ENCODE results near the gene SLC15A3. TPM values are rescaled to one million over a fixed set of nuclear protein-coding genes. Genes with fewer than 3 reads are reported as not detected.

The SLC15A3 gene
- total RNA-seq, 1 donor, result 77.6 TPM

DNA sequence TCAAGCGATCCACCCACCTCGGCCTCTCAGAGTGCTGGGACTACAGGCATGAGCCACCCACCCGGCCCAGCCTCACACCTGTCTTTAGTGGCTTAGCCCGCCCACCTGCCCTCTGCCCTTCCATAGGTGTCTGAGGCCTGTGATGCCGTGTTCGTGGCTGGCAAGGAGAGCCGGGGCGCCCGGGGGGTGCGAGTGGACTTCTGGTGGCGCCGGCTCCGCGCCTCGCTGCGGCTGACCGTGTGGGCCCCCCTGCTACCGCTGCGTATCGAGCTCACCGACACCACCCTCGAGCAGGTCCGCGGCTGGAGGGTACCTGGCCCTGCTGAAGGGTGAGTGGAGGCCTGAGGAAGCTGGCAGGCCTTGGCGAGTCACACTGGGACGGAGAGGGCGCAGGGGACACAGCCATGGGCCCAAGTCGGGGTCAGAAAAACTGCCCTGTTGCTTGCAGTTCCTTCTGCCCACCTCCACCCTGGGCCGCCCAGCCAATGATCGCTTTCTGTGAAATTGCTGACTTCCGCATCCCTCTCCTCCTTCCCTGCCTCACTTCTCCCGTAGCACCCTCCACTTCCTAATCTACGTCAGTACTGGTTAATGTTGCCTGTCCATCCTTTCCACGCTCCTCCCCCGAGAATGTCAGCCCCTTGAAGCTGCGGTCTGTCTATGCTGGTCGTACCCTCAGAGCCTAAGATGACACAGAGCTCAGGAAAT lies 18.4 kb downstream of the SLC15A3 start:
- Histone ChIP-seq H3K4me1 (ENCODE audit: insufficient read depth, low read length) (peaks cover 14% of the 10 kb centered on the region), H3K9me3 (ENCODE audit: low read depth, low read length) (no peaks in the 10 kb centered on the region), H3K27me3 (ENCODE audit: insufficient read depth, low read length) (no peaks in the 10 kb centered on the region), H3K4me3 (ENCODE audit: low read length) (no peak overlapping the region)

DNA sequence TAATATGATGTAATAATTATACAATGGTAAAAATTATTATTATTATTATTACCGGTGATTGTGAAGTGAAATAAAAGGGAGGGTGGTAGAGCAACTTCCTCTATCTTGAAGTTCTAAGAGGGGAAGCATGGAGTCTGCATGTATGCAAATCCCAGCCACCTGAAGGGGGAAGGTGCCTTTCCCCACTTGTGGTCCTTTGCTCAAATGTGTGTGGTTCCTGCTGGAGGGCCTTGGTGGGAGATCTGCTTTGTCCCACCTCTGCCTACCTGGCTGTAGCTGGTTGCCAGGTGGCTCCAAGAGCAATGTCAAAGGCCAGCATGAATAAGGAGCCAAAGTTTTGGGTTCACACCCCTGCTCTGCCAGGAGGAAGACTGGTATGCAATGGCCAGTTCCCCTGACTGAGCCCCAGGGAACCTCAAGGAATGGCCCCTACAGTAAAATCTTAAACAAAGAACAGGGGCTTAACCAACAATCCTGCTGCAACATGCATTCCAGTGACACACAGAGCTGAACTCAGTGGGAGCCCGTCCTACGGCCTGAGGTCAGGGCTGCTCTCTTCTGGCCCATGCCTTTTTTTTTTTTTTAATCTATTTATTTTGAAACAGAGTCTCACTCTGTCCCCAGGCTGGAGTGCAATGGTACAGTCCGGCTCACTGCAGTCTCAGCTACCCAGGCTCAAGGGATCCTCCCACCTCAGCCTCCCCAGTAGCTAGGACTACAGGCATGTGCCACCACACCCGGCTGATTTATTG lies 19.2 kb downstream of the SLC15A3 start:
- Histone ChIP-seq H3K27me3 (ENCODE audit: insufficient read depth, low read length) (no peaks in the 10 kb centered on the region), H3K9me3 (ENCODE audit: low read depth, low read length) (no peaks in the 10 kb centered on the region), H3K4me1 (ENCODE audit: insufficient read depth, low read length) (peaks cover 14% of the 10 kb centered on the region), H3K4me3 (ENCODE audit: low read length) (no peak overlapping the region)

GRCh38 chr11:60931917-60932316 lies 20.1 kb downstream of the SLC15A3 start:
- Histone ChIP-seq H3K4me1 (ENCODE audit: insufficient read depth, low read length) (peaks cover 14% of the 10 kb centered on the region), H3K4me3 (ENCODE audit: low read length) (no peak overlapping the region), H3K27me3 (ENCODE audit: insufficient read depth, low read length) (peaks cover 1% of the 10 kb centered on the region), H3K9me3 (ENCODE audit: low read depth, low read length) (no peaks in the 10 kb centered on the region)

DNA sequence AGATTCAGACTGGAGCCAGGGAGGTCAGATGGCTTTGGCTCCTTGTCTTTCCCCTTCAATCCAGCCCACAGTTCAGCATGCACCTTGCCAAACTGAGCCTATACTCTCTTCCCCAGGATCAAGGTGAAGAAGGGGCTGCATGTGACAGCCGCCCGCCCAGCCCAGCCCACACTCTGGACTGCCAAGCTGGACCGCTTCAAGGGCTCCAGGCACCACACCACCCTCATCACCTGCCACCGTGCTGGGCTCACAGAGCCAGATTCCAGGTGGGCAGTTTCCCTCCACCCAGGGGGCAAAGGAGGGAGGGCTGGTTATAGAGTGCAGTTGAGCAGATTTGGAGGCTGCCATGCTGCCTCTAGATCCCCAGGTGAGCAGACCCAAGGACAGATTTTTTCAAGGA lies 21.6 kb downstream of the SLC15A3 start:
- peaks cover 15% of the 10 kb centered on the region for H3K4me1 ChIP-seq (ENCODE audit: insufficient read depth, low read length)
- H3K4me3 ChIP-seq (ENCODE audit: low read length), result no peak overlapping the region
- no peaks in the 10 kb centered on the region for H3K9me3 ChIP-seq (ENCODE audit: low read depth, low read length)
- peaks cover 15% of the 10 kb centered on the region for H3K27me3 ChIP-seq (ENCODE audit: insufficient read depth, low read length)

GRCh38 chr11:60929764-60930163 lies 22.2 kb downstream of the SLC15A3 start:
- no peak overlapping the region for H3K4me3 ChIP-seq (ENCODE audit: low read length)
- H3K9me3 ChIP-seq (ENCODE audit: low read depth, low read length), result no peaks in the 10 kb centered on the region
- H3K27me3 ChIP-seq (ENCODE audit: insufficient read depth, low read length), result peaks cover 21% of the 10 kb centered on the region
- peaks cover 21% of the 10 kb centered on the region for H3K4me1 ChIP-seq (ENCODE audit: insufficient read depth, low read length)

- Histone ChIP-seq H3K4me3 (ENCODE audit: low read length) (no peak overlapping the region), H3K9me3 (ENCODE audit: low read depth, low read length) (no peaks in the 10 kb centered on the region), H3K27me3 (ENCODE audit: insufficient read depth, low read length) (peaks cover 31% of the 10 kb centered on the region), H3K4me1 (ENCODE audit: insufficient read depth, low read length) (peaks cover 31% of the 10 kb centered on the region)
Measured at GRCh38 chr11:60928563-60929001, 23.4 kb downstream of the SLC15A3 start.

DNA sequence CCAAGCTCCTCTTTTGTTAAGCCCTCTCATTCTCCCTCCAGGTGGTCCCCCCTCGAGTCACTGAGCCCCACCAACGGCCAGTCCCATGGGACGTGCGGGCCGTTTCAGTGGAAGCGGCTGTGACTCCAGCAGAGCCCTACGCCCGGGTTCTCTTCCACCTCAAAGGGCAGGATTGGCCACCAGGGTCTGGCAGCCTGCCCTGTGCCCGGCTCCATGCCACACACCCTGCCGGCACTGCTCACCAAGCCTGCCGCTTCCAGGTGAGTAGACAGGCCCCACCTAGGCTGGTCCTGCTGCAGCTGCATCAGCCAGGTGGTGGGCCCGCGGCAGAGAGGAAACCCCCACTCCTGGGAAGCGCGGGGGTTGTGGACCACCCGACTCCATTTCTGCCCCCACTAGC lies 24.4 kb downstream of the SLC15A3 start:
- H3K4me1 ChIP-seq (ENCODE audit: insufficient read depth, low read length), result peaks cover 29% of the 10 kb centered on the region
- no peaks in the 10 kb centered on the region for H3K9me3 ChIP-seq (ENCODE audit: low read depth, low read length)
- peaks cover 33% of the 10 kb centered on the region for H3K27me3 ChIP-seq (ENCODE audit: insufficient read depth, low read length)
- H3K4me3 ChIP-seq (ENCODE audit: low read length), result no peak overlapping the region

- Histone ChIP-seq H3K4me1 (ENCODE audit: insufficient read depth, low read length) (peaks cover 28% of the 10 kb centered on the region), H3K9me3 (ENCODE audit: low read depth, low read length) (no peaks in the 10 kb centered on the region), H3K27me3 (ENCODE audit: insufficient read depth, low read length) (peaks cover 33% of the 10 kb centered on the region), H3K4me3 (ENCODE audit: low read length) (no peak overlapping the region)
Measured at GRCh38 chr11:60927061-60927592, 24.8 kb downstream of the SLC15A3 start.

GRCh38 chr11:60926500-60926899 lies 25.5 kb downstream of the SLC15A3 start:
- peaks cover 33% of the 10 kb centered on the region for H3K27me3 ChIP-seq (ENCODE audit: insufficient read depth, low read length)
- peaks cover 23% of the 10 kb centered on the region for H3K4me1 ChIP-seq (ENCODE audit: insufficient read depth, low read length)
- no peaks in the 10 kb centered on the region for H3K9me3 ChIP-seq (ENCODE audit: low read depth, low read length)
- no peak overlapping the region for H3K4me3 ChIP-seq (ENCODE audit: low read length)

DNA sequence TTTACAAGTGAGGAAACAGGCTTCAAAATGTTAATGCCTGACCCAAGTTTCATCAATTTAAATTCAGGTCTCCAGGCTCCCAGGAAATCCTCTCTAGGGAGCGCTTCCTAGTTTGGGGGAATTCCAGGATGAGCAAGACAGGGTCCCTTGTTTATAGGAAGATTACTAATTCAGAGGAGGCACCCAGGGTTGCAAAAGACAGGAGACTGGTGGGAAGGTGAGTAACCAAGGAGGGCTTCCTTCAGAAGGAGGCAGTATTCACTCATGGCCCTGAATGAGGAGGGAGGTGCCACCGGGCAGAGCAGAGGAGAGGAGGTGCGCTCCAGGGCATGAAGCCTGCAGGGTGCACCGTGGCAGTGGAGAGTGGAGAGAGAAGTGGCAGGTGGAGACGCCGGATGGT lies 26.1 kb downstream of the SLC15A3 start:
- peaks cover 19% of the 10 kb centered on the region for H3K4me1 ChIP-seq (ENCODE audit: insufficient read depth, low read length)
- H3K27me3 ChIP-seq (ENCODE audit: insufficient read depth, low read length), result peaks cover 33% of the 10 kb centered on the region
- no peak overlapping the region for H3K4me3 ChIP-seq (ENCODE audit: low read length)
- H3K9me3 ChIP-seq (ENCODE audit: low read depth, low read length), result no peaks in the 10 kb centered on the region

- Histone ChIP-seq H3K4me3 (ENCODE audit: low read length) (peak overlapping the region; percentile 22), H3K27me3 (ENCODE audit: insufficient read depth, low read length) (peaks cover 33% of the 10 kb centered on the region), H3K9me3 (ENCODE audit: low read depth, low read length) (no peaks in the 10 kb centered on the region), H3K4me1 (ENCODE audit: insufficient read depth, low read length) (peaks cover 19% of the 10 kb centered on the region)
Measured at GRCh38 chr11:60924906-60925853, 26.8 kb downstream of the SLC15A3 start.

DNA sequence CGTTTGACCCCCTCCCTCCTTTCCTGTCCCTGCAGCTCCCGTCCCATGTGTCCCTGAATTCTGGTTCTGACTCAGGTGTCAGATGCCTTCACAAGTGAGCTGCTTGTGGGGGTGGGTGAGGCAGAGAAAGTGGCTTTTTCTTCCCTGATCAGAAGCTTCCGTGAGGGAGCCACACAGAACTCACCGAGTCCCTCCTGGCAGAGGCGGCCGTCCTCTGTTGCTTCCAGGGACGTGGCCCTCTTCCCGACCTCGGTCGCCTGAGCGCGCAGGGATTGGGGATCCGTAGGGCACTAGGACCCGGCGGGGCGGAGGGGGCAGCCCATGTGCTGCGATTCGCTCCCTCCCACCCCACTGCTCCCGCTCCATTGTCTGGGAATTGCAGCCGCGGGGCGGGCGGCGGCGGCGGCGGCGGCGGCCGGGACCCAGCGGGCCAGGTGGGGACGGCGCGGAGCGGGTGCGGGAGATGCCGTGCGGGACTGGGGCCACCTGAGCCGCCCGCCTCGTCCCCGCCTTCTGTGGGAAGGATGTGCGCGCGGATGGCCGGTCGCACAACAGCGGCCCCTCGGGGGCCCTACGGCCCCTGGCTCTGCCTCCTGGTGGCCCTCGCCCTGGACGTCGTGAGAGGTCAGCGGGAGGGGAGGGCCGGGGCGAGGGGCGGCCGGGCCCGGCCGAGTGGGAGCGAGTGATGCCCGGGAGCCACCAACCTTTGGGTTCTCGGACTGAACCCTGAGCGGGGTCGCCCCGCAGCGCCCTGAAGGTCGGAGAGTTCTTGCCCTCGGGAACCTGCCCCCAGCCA lies 27.7 kb downstream of the SLC15A3 start, which contains the start of gene TMEM132A:
Gene TMEM132A, plus strand, starts transcription at position 351 of the 796 bp plus-strand sequence. Its CDS starts 174 bp downstream, at position 525.
- peaks cover 33% of the 10 kb centered on the region for H3K27me3 ChIP-seq (ENCODE audit: insufficient read depth, low read length)
- H3K4me1 ChIP-seq (ENCODE audit: insufficient read depth, low read length), result peaks cover 28% of the 10 kb centered on the region
- H3K4me3 ChIP-seq (ENCODE audit: low read length), result peak within 1 kb of the TSS; percentile 22
- no peaks in the 10 kb centered on the region for H3K9me3 ChIP-seq (ENCODE audit: low read depth, low read length)

DNA sequence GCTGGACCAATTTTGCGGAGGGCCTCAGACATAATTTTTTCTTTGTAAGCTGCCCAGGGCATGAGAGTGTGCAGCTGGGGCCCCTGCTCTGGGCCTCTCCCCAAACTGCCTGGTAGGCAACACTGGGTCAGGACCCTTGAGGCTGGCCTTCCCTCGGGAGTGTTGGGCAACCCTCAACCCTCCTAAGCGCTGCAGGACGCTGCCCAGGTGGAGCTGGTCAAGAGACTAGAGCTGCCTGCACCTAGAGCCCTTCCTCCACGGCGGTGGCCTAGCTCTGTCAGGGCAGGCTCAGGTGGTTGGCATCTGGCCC lies 28.2 kb downstream of the SLC15A3 start:
- Histone ChIP-seq H3K4me3 (ENCODE audit: low read length) (no peak overlapping the region), H3K9me3 (ENCODE audit: low read depth, low read length) (no peaks in the 10 kb centered on the region), H3K4me1 (ENCODE audit: insufficient read depth, low read length) (peaks cover 33% of the 10 kb centered on the region), H3K27me3 (ENCODE audit: insufficient read depth, low read length) (peaks cover 33% of the 10 kb centered on the region)

DNA sequence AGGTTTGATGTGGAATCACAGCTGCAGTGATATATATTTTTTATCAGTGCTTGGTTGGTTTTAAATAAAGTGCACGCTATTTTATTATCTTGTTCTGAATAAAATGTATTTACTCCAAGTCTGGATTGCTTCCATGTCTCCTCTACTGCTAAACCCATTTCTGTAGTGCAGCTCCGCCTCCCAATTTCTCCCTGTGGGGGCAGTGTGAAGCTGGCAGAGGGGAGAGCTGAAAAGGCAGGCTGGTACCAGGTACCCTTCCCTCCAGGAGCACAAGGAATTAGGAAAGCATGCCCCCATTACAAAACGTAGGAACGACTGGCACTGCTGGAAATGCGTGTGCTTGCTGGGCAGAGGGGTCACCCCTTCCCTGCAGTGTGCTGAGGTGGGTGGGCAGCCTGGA lies 28.6 kb downstream of the SLC15A3 start:
- H3K27me3 ChIP-seq (ENCODE audit: insufficient read depth, low read length), result peaks cover 33% of the 10 kb centered on the region

More for the DNA sequence above, 28.6 kb downstream of the SLC15A3 start:
- no peaks in the 10 kb centered on the region for H3K9me3 ChIP-seq (ENCODE audit: low read depth, low read length)
- no peak overlapping the region for H3K4me3 ChIP-seq (ENCODE audit: low read length)
- H3K4me1 ChIP-seq (ENCODE audit: insufficient read depth, low read length), result peaks cover 37% of the 10 kb centered on the region
